Measurements from ENCODE around the gene RGS11.

RGS11 gene

DNA sequence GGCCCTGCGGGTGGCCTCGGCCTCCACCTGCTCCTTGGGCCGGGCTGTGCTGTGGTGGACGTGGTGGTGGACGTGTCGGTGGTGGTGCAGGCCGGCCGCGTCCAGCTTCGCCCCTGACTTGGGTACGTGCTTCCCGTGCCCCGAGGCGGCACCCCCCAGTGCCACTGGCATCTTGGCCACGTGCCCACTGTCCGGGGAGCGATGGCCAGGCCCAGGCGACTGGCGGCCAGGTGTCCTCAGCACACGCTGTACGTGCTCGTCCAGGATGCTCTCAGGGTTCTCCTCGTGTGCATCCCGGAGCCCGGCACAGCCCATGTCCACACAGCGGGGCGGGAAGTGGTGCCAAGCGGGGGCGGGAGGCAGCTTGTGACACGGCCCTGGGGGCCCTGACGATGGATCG is 22.1 kb upstream of the RGS11 start:
- H3K9me3 ChIP-seq (ENCODE audit: control insufficient read depth in 2 of 2, low read length in 2 of 2) = no peaks in the 10 kb centered on the region
- no peaks in the 10 kb centered on the region for H3K4me1 ChIP-seq (ENCODE audit: control insufficient read depth in 2 of 2, insufficient read depth in 2 of 2, low read length in 2 of 2)
- no peak overlapping the region for H3K4me3 ChIP-seq (ENCODE audit: low read length in 2 of 2)
- H3K36me3 ChIP-seq (ENCODE audit: control insufficient read depth in 2 of 2, insufficient read depth in 2 of 2, low read length in 2 of 2) = peaks cover 22 to 25% of the 10 kb centered on the region in 2 donors
- H3K9ac ChIP-seq (ENCODE audit: low read depth in 1 of 2, low read length in 2 of 2) = no peak overlapping the region
- no peaks in the 10 kb centered on the region for H3K27me3 ChIP-seq (ENCODE audit: control insufficient read depth in 2 of 2, insufficient read depth in 2 of 2, low read length in 2 of 2)
- H3K27ac ChIP-seq (ENCODE audit: low read depth in 2 of 2, low read length in 2 of 2) = no peak overlapping the region

DNA sequence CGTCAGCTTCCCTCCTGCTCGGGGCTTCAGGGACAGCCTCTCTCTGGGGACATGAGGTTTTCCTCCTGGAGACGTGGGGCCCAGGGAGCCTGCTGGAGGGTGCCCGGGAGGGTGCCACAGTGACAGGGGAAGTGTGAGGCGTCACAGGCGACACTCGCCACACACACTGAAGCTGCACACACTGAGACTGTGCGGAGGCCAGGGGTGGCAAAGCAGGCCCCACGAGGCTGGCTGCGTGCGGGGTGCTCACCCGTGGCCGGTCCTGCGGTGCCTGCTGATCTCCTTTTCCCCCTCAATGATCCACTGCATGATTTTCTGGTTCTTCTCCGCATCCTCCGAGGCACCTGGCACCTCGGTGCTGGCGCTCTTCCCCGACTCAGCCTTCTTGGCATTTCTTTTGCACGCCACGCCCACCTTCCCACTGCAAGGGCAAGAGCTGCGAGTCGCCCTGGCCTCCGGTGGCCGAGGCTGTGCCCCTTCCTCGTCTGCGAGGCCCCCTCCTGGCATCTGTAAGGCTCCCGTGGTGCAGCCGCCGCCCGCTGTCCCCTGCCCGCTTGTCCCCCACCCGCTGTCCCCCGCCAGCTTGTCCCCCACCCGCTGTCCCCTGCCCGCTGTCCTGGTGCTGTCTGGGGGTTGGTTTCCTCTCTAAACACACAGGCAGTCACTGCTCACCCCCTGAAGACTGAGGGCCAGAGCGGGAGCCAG is 21.2 kb upstream of the RGS11 start:
- Histone ChIP-seq H3K36me3 (ENCODE audit: control insufficient read depth in 2 of 2, insufficient read depth in 2 of 2, low read length in 2 of 2) (peaks cover 25% of the 10 kb centered on the region in 2 donors), H3K27ac (ENCODE audit: low read depth in 2 of 2, low read length in 2 of 2) (no peak overlapping the region), H3K27me3 (ENCODE audit: control insufficient read depth in 2 of 2, insufficient read depth in 2 of 2, low read length in 2 of 2) (no peaks in the 10 kb centered on the region), H3K4me1 (ENCODE audit: control insufficient read depth in 2 of 2, insufficient read depth in 2 of 2, low read length in 2 of 2) (no peaks in the 10 kb centered on the region), H3K9me3 (ENCODE audit: control insufficient read depth in 2 of 2, low read length in 2 of 2) (no peaks in the 10 kb centered on the region), H3K9ac (ENCODE audit: low read depth in 1 of 2, low read length in 2 of 2) (no peak overlapping the region), H3K4me3 (ENCODE audit: low read length in 2 of 2) (no peak overlapping the region)

DNA sequence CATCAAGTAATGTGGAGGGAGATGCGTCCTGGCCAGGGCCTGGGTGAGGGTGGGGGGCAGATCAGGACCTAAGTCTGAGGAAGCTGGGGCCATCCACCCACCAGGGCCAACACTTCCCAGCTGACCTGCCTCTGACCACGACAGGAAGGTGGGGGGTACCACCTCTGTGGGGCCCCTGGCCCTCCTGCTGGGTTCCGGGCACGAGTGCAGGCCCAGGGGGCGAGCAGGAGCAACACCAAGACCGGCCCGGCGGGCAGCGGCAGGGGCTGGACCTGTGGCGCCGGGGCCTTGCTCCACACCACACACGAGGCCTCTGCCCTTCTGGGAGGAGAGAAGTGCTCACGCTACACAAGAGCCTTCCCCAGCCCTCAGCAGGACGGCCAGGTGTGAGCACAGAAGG is 20.5 kb upstream of the RGS11 start:
- Histone ChIP-seq H3K36me3 (ENCODE audit: control insufficient read depth in 2 of 2, insufficient read depth in 2 of 2, low read length in 2 of 2) (peaks cover 27 to 28% of the 10 kb centered on the region in 2 donors), H3K4me1 (ENCODE audit: control insufficient read depth in 2 of 2, insufficient read depth in 2 of 2, low read length in 2 of 2) (no peaks in the 10 kb centered on the region), H3K9ac (ENCODE audit: low read depth in 1 of 2, low read length in 2 of 2) (no peak overlapping the region), H3K27me3 (ENCODE audit: control insufficient read depth in 2 of 2, insufficient read depth in 2 of 2, low read length in 2 of 2) (no peaks in the 10 kb centered on the region), H3K4me3 (ENCODE audit: low read length in 2 of 2) (no peak overlapping the region), H3K9me3 (ENCODE audit: control insufficient read depth in 2 of 2, low read length in 2 of 2) (no peaks in the 10 kb centered on the region), H3K27ac (ENCODE audit: low read depth in 2 of 2, low read length in 2 of 2) (no peak overlapping the region)

DNA sequence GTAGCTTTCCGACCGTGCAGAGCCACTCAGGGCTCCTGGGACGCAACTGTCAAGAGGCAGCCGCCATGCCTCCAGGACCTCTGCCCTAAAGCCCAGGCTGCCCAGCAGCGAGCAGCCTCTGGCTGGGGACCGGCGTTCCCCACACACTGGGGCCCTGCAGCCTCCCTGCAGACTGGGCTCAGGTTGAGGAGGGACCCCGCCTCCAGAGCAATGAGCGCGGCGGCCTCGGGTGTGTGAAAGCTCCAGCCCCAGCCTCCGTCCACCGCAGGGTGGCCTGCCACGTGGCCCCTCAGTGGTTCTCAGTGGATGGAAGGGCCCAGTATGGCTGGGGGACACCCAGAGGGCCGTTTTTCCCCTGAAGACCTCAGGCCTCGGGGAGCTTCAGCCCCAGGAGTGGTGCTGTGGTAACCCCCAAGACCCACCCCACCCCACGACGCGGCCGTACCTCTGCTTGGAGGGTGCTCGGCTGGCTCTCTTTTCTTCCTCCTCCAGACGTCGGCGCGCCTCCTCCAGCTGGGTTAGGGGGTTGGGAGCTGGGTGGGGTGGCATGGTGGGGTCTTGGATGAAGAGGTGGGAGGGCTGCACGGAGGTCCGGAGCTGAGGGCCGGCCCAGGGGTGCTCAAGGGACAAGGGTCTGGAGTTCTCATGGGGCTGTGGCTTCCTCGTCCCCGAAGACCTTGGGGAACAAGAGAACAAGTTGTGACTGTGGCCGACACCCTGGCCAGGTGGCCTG is 17.5 kb upstream of the RGS11 start:
- H3K4me1 ChIP-seq (ENCODE audit: control insufficient read depth in 2 of 2, insufficient read depth in 2 of 2, low read length in 2 of 2) = no peaks in the 10 kb centered on the region
- H3K9me3 ChIP-seq (ENCODE audit: control insufficient read depth in 2 of 2, low read length in 2 of 2) = no peaks in the 10 kb centered on the region
- no peak overlapping the region for H3K9ac ChIP-seq (ENCODE audit: low read depth in 1 of 2, low read length in 2 of 2)
- H3K4me3 ChIP-seq (ENCODE audit: low read length in 2 of 2) = no peak overlapping the region
- peaks cover 37 to 42% of the 10 kb centered on the region in 2 donors for H3K36me3 ChIP-seq (ENCODE audit: control insufficient read depth in 2 of 2, insufficient read depth in 2 of 2, low read length in 2 of 2)
- H3K27me3 ChIP-seq (ENCODE audit: control insufficient read depth in 2 of 2, insufficient read depth in 2 of 2, low read length in 2 of 2) = no peaks in the 10 kb centered on the region
- no peak overlapping the region for H3K27ac ChIP-seq (ENCODE audit: low read depth in 2 of 2, low read length in 2 of 2)

DNA sequence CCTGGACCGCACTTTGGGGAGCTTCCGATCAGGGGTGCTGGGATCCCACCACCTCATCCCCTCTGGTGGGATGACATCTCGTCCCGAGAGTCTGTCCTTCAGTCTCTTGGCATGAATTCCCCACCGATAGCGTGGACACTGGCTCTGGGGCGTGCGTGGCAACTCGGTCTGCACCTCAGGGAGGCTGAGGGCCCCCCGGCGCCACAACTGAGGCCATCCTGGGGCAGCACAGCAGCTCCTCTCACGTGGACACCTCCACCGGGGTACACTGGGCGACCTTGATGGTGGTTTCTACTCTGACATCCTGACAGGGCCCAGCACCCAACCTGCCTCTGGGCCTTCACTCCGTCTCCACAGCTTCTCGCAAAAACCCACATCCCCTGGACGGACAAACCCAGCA is 15.8 kb upstream of the RGS11 start:
- peaks cover 36% of the 10 kb centered on the region in 2 donors for H3K36me3 ChIP-seq (ENCODE audit: control insufficient read depth in 2 of 2, insufficient read depth in 2 of 2, low read length in 2 of 2)
- H3K27ac ChIP-seq (ENCODE audit: low read depth in 2 of 2, low read length in 2 of 2) = no peak overlapping the region
- H3K27me3 ChIP-seq (ENCODE audit: control insufficient read depth in 2 of 2, insufficient read depth in 2 of 2, low read length in 2 of 2) = no peaks in the 10 kb centered on the region

DNA sequence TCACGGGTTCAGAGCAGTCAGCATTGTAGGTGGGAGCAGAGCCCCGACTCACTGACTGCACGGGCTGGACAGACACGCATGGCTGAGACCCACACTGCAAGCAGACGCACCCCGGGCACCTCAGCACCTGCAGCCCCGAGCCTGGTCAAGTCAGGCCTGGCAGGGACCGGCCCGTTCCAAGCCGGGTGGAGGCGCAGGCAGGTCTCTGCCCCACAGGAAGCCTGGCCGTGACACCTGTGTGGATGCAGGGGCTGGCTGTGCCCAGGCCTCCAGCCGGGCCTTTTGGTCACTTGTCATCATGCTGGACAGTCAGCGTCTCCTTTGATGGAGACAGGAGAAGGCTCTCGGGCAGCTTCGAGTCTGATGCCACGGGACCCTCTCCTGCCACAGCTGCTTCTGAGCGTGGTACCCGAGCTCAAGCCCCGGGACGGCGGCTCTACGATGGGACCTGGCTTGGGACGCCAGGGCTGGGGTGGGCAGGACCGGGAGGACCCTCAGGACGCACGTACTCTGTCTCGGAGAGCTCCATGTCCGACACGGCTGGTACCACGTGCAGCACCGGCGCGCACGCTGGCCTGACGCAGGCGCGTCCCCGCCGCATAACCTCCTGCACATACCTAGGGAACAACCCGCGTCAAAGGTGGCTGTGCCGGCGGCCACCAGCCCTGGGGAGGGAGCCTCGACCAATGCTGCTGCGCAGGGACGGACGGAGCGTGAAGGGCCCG is 15.1 kb upstream of the RGS11 start:
- no peaks in the 10 kb centered on the region for H3K27me3 ChIP-seq (ENCODE audit: control insufficient read depth in 2 of 2, insufficient read depth in 2 of 2, low read length in 2 of 2)
- no peaks in the 10 kb centered on the region for H3K9me3 ChIP-seq (ENCODE audit: control insufficient read depth in 2 of 2, low read length in 2 of 2)
- no peaks in the 10 kb centered on the region for H3K4me1 ChIP-seq (ENCODE audit: control insufficient read depth in 2 of 2, insufficient read depth in 2 of 2, low read length in 2 of 2)
- H3K27ac ChIP-seq (ENCODE audit: low read depth in 2 of 2, low read length in 2 of 2) = no peak overlapping the region
- H3K9ac ChIP-seq (ENCODE audit: low read depth in 1 of 2, low read length in 2 of 2) = no peak overlapping the region
- no peak overlapping the region for H3K4me3 ChIP-seq (ENCODE audit: low read length in 2 of 2)
- H3K36me3 ChIP-seq (ENCODE audit: control insufficient read depth in 2 of 2, insufficient read depth in 2 of 2, low read length in 2 of 2) = peaks cover 33 to 36% of the 10 kb centered on the region in 2 donors

More for the DNA sequence above, 15.8 kb upstream of the RGS11 start:
- Histone ChIP-seq H3K4me1 (ENCODE audit: control insufficient read depth in 2 of 2, insufficient read depth in 2 of 2, low read length in 2 of 2) (no peaks in the 10 kb centered on the region), H3K9ac (ENCODE audit: low read depth in 1 of 2, low read length in 2 of 2) (no peak overlapping the region), H3K9me3 (ENCODE audit: control insufficient read depth in 2 of 2, low read length in 2 of 2) (no peaks in the 10 kb centered on the region), H3K4me3 (ENCODE audit: low read length in 2 of 2) (no peak overlapping the region)

DNA sequence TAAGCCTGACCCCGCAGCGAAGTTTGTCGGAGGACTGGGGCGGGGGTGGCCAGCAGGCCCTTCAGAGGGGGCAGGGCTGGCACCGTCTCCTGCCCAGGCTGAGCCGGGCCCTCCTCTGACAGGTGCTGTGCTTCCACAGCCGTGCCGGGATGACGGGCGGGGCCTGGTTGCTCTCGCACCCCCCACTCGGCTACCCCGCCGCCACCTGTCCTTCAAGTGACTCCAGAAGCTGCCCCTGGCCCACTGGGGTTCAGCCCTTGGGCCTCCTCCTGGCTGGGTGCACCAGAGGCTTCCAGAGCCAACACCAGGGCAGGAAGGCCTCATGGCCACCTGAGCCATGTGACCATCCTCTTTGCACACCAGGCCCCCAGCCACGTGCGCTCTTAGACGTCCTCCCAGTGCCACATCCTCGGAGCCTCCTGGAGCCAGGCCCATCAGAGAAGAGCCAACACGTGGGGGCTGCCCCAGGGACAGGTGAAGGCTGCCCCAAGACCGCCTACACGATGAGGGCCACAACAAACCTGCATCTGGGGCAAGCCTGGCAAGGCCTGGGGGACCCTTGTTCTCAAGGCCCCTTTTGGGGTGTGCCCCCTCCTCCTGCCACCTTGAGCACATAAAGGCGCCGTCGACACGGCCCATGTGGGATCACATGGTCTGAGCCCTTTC is 14.4 kb upstream of the RGS11 start:
- Histone ChIP-seq H3K9ac (ENCODE audit: low read depth in 1 of 2, low read length in 2 of 2) (no peak overlapping the region), H3K4me1 (ENCODE audit: control insufficient read depth in 2 of 2, insufficient read depth in 2 of 2, low read length in 2 of 2) (no peaks in the 10 kb centered on the region), H3K4me3 (ENCODE audit: low read length in 2 of 2) (no peak overlapping the region), H3K27ac (ENCODE audit: low read depth in 2 of 2, low read length in 2 of 2) (no peak overlapping the region), H3K36me3 (ENCODE audit: control insufficient read depth in 2 of 2, insufficient read depth in 2 of 2, low read length in 2 of 2) (peaks cover 33 to 36% of the 10 kb centered on the region in 2 donors), H3K9me3 (ENCODE audit: control insufficient read depth in 2 of 2, low read length in 2 of 2) (no peaks in the 10 kb centered on the region), H3K27me3 (ENCODE audit: control insufficient read depth in 2 of 2, insufficient read depth in 2 of 2, low read length in 2 of 2) (no peaks in the 10 kb centered on the region)

DNA sequence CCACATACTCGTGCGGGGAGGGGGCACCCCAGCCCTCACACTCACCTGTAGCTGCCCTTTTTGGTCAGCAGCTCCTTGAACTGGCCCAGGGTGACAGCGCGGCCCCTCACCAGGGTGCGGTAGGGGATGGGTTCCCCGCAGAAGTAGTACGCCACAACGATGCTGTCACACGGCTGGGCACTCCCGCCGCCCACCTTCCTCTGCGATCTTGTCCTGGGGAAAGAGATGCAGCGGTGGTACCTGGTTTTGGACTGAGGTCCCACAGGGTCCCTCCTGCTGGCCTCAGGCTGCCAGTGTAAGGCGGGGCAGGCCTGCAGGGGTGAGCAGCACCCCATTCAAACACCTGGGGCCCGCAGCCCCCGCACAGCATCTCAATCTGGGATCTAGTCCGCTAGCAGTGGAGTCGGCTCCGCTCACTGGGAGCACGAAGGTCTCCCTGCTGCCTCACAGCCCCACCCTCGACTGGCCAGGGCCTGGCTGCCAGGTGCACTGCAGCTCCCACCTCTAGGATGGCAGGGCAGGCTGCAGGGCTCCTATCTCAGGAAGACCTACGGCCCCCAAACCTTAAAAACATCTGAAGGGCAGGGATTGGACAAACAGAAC is 13.8 kb upstream of the RGS11 start:
- Histone ChIP-seq H3K36me3 (ENCODE audit: control insufficient read depth in 2 of 2, insufficient read depth in 2 of 2, low read length in 2 of 2) (peaks cover 33 to 36% of the 10 kb centered on the region in 2 donors), H3K27me3 (ENCODE audit: control insufficient read depth in 2 of 2, insufficient read depth in 2 of 2, low read length in 2 of 2) (no peaks in the 10 kb centered on the region), H3K4me3 (ENCODE audit: low read length in 2 of 2) (no peak overlapping the region), H3K9ac (ENCODE audit: low read depth in 1 of 2, low read length in 2 of 2) (no peak overlapping the region), H3K4me1 (ENCODE audit: control insufficient read depth in 2 of 2, insufficient read depth in 2 of 2, low read length in 2 of 2) (no peaks in the 10 kb centered on the region), H3K27ac (ENCODE audit: low read depth in 2 of 2, low read length in 2 of 2) (no peak overlapping the region), H3K9me3 (ENCODE audit: control insufficient read depth in 2 of 2, low read length in 2 of 2) (no peaks in the 10 kb centered on the region)

DNA sequence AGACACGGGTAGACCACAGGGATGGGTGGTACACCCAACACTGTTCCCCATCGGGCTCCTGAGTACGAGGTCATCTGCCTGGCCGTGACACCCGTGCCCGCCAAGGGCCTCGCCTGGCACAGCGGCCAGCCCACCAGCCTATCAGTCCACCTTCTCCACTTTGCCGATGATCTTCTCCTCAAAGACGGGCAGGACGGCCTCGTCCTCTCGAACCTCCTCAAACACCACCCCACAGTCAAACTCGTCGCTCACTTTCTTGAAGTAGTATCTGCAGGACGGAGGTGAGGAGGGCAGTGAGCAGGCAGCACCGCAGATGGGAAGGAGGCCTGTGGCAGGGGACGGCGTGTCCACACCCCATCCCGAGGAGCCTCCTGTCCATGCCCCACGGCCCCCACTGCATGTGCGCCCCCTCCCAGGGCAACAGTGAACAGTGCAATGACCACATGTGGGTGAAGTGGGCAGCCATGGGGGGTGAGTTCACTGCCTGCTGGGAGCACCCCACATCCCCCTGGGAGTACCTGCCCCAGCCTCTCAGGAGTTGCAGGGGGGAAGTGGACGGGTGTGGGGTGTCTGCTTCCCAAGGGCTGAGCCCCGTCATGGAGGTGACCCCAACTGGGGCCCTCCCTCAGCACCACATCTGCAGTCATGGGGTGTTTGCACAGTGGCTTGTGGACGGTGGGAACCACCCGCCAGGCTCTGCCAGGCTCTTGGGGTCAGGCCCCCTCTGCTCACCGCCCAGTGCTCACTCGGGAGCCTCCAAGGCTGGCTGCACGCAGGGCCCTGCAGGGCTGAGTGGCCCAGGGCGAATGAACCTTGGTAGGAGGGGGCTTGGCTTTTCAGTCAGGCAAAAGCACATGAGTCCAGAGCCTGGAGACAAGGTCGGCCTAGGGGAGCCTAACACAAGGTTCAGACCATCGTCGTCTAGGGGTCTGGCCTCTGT is 12.5 kb upstream of the RGS11 start:
- Histone ChIP-seq H3K9ac (ENCODE audit: low read depth in 1 of 2, low read length in 2 of 2) (no peak overlapping the region), H3K9me3 (ENCODE audit: control insufficient read depth in 2 of 2, low read length in 2 of 2) (no peaks in the 10 kb centered on the region), H3K27me3 (ENCODE audit: control insufficient read depth in 2 of 2, insufficient read depth in 2 of 2, low read length in 2 of 2) (no peaks in the 10 kb centered on the region), H3K36me3 (ENCODE audit: control insufficient read depth in 2 of 2, insufficient read depth in 2 of 2, low read length in 2 of 2) (peaks cover 31 to 35% of the 10 kb centered on the region in 2 donors), H3K4me3 (ENCODE audit: low read length in 2 of 2) (no peak overlapping the region), H3K4me1 (ENCODE audit: control insufficient read depth in 2 of 2, insufficient read depth in 2 of 2, low read length in 2 of 2) (no peaks in the 10 kb centered on the region), H3K27ac (ENCODE audit: low read depth in 2 of 2, low read length in 2 of 2) (no peak overlapping the region)
